ENCODE measurements around the gene PACSIN1. TPM values are rescaled to one million over a fixed set of nuclear protein-coding genes. Genes with fewer than 3 reads are reported as not detected.

The PACSIN1 gene
- total RNA-seq, 1 experiment from 2014 or later, result 7.0 TPM

DNA sequence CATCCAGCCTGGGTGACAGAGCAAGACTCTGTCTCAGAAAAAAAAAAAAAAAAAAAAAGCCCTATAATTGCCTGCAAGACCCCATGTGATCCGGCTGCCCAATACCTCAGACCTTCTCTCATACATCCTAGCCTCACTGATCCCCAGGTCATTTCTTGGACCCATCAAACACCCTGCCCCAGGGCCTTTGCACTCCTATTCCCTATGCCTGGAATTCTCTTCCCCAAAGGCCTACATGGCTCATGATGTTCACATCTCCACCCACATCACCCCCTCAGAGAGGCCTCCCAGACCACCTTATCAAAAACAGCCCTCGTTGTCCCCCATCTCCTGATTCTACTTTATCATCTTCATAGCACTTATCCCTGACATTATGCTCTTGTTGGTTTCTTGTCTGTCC, 8.9 kb downstream of the PACSIN1 start:
- no CpG with 5 or more reads among the region's 2 CpGs for WGBS (ENCODE audit: extremely low coverage, insufficient read length, low lambda C conversion rate)

More for the DNA sequence above, 8.9 kb downstream of the PACSIN1 start:
- no peak for DNase-seq
- Histone ChIP-seq H3K23me2 (ENCODE audit: insufficient read length, low read depth, low read length, poor library complexity, severe bottlenecking) (no peaks in the 10 kb centered on the region), H2AK5ac (ENCODE audit: insufficient read length, low read length) (no peak overlapping the region), H3K79me1 (ENCODE audit: insufficient read depth, low read depth, low read length, poor library complexity, severe bottlenecking) (no peaks in the 10 kb centered on the region), H4K91ac (ENCODE audit: insufficient read length, low read depth, low read length) (no peak overlapping the region), H3K27me3 (ENCODE audit: insufficient read depth, low read length) (no peaks in the 10 kb centered on the region), H4K5ac (ENCODE audit: insufficient read length, low read depth, low read length) (no peak overlapping the region), H2AFZ (ENCODE audit: low read length) (no peak overlapping the region), H3K18ac (ENCODE audit: insufficient read length, low read depth, low read length) (no peak overlapping the region), H3K23ac (ENCODE audit: insufficient read length, low read depth, low read length) (no peak overlapping the region), H3K4me1 (ENCODE audit: insufficient read depth, low read length) (no peaks in the 10 kb centered on the region; the same call in 1 of the 2 replicates), H4K8ac (replicated peaks; ENCODE audit: insufficient read length, low read depth, low read length) (no peak overlapping the region), H3K9me3 (ENCODE audit: control insufficient read depth, low read depth, low read length) (no peaks in the 10 kb centered on the region), H3K27ac (ENCODE audit: insufficient read length, low read depth, low read length) (no peak overlapping the region), H2BK20ac (ENCODE audit: low read depth, low read length, poor library complexity, severe bottlenecking) (no peak overlapping the region), H3K4me2 (ENCODE audit: insufficient read depth, insufficient read length, low read length) (no peak overlapping the region), H3K56ac (ENCODE audit: insufficient read length, low read depth, low read length) (no peak overlapping the region), H3K4ac (ENCODE audit: low read depth, low read length) (no peak overlapping the region), H2BK12ac (ENCODE audit: insufficient read length, low read depth, low read length) (no peak overlapping the region), H2BK120ac (ENCODE audit: low read depth, low read length, poor library complexity, severe bottlenecking) (no peak overlapping the region), H2BK15ac (ENCODE audit: low read depth, low read length) (no peak overlapping the region), H4K20me1 (ENCODE audit: control insufficient read depth, insufficient read depth, insufficient read length) (no peaks in the 10 kb centered on the region), H3T11ph (ENCODE audit: low read length) (no peak overlapping the region), H2BK5ac (ENCODE audit: insufficient read length, low read length) (no peak overlapping the region), H3K79me2 (ENCODE audit: insufficient read depth, low read length) (no peaks in the 10 kb centered on the region), H3K14ac (ENCODE audit: insufficient read depth, low read length) (no peak overlapping the region), H3K9ac (ENCODE audit: extremely low read depth, insufficient read length, low read length) (no peak overlapping the region)
- Mint-ChIP-seq H3K27ac (no peak overlapping the region), H3K9me3 (peaks cover 10% of the 10 kb centered on the region in 2 experiments), H3K36me3 (ENCODE audit: insufficient read depth in 1 of 3, low read depth in 3 of 3) (peaks cover 8 to 10% (median 8%) of the 10 kb centered on the region in 3 experiments; a peak in 6 of 7 replicates), H3K4me1 (peaks cover 7 to 23% of the 10 kb centered on the region in 2 experiments), H3K27me3 (ENCODE audit: low read depth) (peaks cover 1% of the 10 kb centered on the region; the same call in 1 of the 2 replicates), H3K4me3 (no peak overlapping the region; a peak in 1 of 5 replicates)
- TF ChIP-seq, protein P1, sequence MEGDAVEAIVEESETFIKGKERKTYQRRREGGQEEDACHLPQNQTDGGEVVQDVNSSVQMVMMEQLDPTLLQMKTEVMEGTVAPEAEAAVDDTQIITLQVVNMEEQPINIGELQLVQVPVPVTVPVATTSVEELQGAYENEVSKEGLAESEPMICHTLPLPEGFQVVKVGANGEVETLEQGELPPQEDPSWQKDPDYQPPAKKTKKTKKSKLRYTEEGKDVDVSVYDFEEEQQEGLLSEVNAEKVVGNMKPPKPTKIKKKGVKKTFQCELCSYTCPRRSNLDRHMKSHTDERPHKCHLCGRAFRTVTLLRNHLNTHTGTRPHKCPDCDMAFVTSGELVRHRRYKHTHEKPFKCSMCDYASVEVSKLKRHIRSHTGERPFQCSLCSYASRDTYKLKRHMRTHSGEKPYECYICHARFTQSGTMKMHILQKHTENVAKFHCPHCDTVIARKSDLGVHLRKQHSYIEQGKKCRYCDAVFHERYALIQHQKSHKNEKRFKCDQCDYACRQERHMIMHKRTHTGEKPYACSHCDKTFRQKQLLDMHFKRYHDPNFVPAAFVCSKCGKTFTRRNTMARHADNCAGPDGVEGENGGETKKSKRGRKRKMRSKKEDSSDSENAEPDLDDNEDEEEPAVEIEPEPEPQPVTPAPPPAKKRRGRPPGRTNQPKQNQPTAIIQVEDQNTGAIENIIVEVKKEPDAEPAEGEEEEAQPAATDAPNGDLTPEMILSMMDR (conservative IDR thresholded peaks at IDR 0.05), result no peak
